H1 (cell line): ENCODE data around the gene ALK. TPM values are rescaled to one million over a fixed set of nuclear protein-coding genes. Genes with fewer than 3 reads are reported as not detected.

Experiments used
- ATF2 ChIP-seq: IDR thresholded peaks from 2 replicates; pipeline ENCODE4 v1.6.1; 2012; ENCODE audit warnings: low read length, inconsistent platforms
- CHD2 ChIP-seq: IDR thresholded peaks from 2 replicates; pipeline ENCODE4 v1.6.1; 2012; ENCODE audit warnings: low read length, improper control_type of control experiment
- GABPA ChIP-seq: IDR thresholded peaks from 2 replicates; pipeline ENCODE4 v1.6.1; 2011; ENCODE audit warnings: mild to moderate bottlenecking, low read length, moderate library complexity, borderline replicate concordance; ENCODE audit not compliant: insufficient read depth
- MAX ChIP-seq: IDR thresholded peaks from 2 replicates; pipeline ENCODE4 v1.6.1; 2012; ENCODE audit warnings: inconsistent platforms
- TEAD4 ChIP-seq: IDR thresholded peaks from 2 replicates; pipeline ENCODE4 v1.6.1; 2012; ENCODE audit warnings: low read depth, low read length, inconsistent platforms, mixed read lengths
- polyA plus RNA-seq, 7 experiments: library from polyadenylated mRNA; depleted of rRNA in 3 of 7; stranded (reverse) in 5 of 7; unstranded in 2 of 7; fragments of >200 nt in 5 of 7; fragments of 200-250 nt in 2 of 7; gene quantifications; 1 replicate in 5 of 7; 2 replicates in 1 of 7; 4 replicates in 1 of 7; pipeline versions ENCODE4 v1.2.1 to v1.2.3, GENCODE V29; 2011 to 2013; ENCODE audit warnings: missing spikeins in 2 of 7, mixed read lengths in 2 of 7
- total RNA-seq: library from RNA; stranded (reverse); fragmentation: NEBNext Ultra II Directional; extraction: Animal tissue kit (Norgen Biotek cat#: 25700); gene quantifications from 2 replicates; pipeline ENCODE4 v1.2.1, GENCODE V29; 2021

The ALK gene
- total and polyA plus RNA-seq, 2 of the 8 experiments (the other 6 are each of a cell fraction or from before 2014, with no cell fraction given): 0.02 to 0.09 TPM

- TF ChIP-seq MAX (no peak), TEAD4 (no peak), CHD2 (no peak), ATF2 (no peak), GABPA (no peak)
Measured at GRCh38 chr2:29389686-29390085, 531.7 kb downstream of the ALK start (continued).
